ENCODE results near the gene SERPINI1. TPM values are rescaled to one million over a fixed set of nuclear protein-coding genes. Genes with fewer than 3 reads are reported as not detected.

Gene SERPINI1
- total RNA-seq, 1 experiment from 2014 or later, result 6.0 TPM

DNA sequence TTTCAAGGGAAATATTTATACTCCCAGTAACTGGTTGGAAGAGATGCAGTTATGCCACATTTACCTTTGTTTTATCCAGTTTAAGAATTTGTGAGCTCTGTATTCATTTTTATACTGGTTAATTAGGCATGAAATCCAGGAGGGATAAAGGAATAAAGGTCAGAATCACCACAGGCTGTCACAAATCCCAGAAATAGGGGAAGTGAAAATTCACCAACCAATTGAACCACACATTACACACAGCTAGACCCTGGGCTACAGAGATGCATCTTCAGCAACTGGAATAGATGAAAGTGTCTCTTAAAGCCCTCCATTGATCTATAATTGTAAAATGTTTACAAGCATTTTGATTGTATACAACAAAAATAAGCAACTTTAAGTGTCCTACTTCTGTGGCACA lies 18.5 kb downstream of the SERPINI1 start:
- Histone ChIP-seq H3K23ac (ENCODE audit: insufficient read length, low read depth, low read length) (no peak overlapping the region), H3K4me2 (ENCODE audit: insufficient read depth, insufficient read length, low read length) (no peak overlapping the region), H3K9ac (ENCODE audit: extremely low read depth, insufficient read length, low read length) (no peak overlapping the region), H4K8ac (replicated peaks; ENCODE audit: insufficient read length, low read depth, low read length) (no peak overlapping the region), H3K27ac (ENCODE audit: insufficient read length, low read depth, low read length) (no peak overlapping the region), H3K18ac (ENCODE audit: insufficient read length, low read depth, low read length) (no peak overlapping the region), H3K27me3 (ENCODE audit: insufficient read depth, low read length) (no peaks in the 10 kb centered on the region), H3K79me1 (ENCODE audit: insufficient read depth, low read depth, low read length, poor library complexity, severe bottlenecking) (no peaks in the 10 kb centered on the region), H3K56ac (ENCODE audit: insufficient read length, low read depth, low read length) (no peak overlapping the region), H4K91ac (ENCODE audit: insufficient read length, low read depth, low read length) (no peak overlapping the region), H2AK5ac (ENCODE audit: insufficient read length, low read length) (no peak overlapping the region), H2BK20ac (ENCODE audit: low read depth, low read length, poor library complexity, severe bottlenecking) (no peak overlapping the region), H2AFZ (ENCODE audit: low read length) (no peak overlapping the region), H3K4me1 (ENCODE audit: insufficient read depth, low read length) (no peaks in the 10 kb centered on the region), H3K4ac (ENCODE audit: low read depth, low read length) (no peak overlapping the region), H2BK120ac (ENCODE audit: low read depth, low read length, poor library complexity, severe bottlenecking) (no peak overlapping the region), H3K9me3 (ENCODE audit: control insufficient read depth, low read depth, low read length) (no peaks in the 10 kb centered on the region), H2BK12ac (ENCODE audit: insufficient read length, low read depth, low read length) (no peak overlapping the region), H3K79me2 (ENCODE audit: insufficient read depth, low read length) (no peaks in the 10 kb centered on the region), H3T11ph (ENCODE audit: low read length) (no peak overlapping the region), H2BK15ac (ENCODE audit: low read depth, low read length) (no peak overlapping the region), H3K14ac (ENCODE audit: insufficient read depth, low read length) (no peak overlapping the region), H4K5ac (ENCODE audit: insufficient read length, low read depth, low read length) (no peak overlapping the region), H2BK5ac (ENCODE audit: insufficient read length, low read length) (no peak overlapping the region), H4K20me1 (ENCODE audit: control insufficient read depth, insufficient read depth, insufficient read length) (no peaks in the 10 kb centered on the region), H3K23me2 (ENCODE audit: insufficient read length, low read depth, low read length, poor library complexity, severe bottlenecking) (no peaks in the 10 kb centered on the region)
- H3K9me3 Mint-ChIP-seq, result peaks cover 3 to 6% of the 10 kb centered on the region in 2 experiments; a peak in 2 of 5 replicates
- no peak overlapping the region for H3K27ac Mint-ChIP-seq
- H3K27me3 Mint-ChIP-seq (ENCODE audit: low read depth), result no peaks in the 10 kb centered on the region
- TF ChIP-seq, protein P1, sequence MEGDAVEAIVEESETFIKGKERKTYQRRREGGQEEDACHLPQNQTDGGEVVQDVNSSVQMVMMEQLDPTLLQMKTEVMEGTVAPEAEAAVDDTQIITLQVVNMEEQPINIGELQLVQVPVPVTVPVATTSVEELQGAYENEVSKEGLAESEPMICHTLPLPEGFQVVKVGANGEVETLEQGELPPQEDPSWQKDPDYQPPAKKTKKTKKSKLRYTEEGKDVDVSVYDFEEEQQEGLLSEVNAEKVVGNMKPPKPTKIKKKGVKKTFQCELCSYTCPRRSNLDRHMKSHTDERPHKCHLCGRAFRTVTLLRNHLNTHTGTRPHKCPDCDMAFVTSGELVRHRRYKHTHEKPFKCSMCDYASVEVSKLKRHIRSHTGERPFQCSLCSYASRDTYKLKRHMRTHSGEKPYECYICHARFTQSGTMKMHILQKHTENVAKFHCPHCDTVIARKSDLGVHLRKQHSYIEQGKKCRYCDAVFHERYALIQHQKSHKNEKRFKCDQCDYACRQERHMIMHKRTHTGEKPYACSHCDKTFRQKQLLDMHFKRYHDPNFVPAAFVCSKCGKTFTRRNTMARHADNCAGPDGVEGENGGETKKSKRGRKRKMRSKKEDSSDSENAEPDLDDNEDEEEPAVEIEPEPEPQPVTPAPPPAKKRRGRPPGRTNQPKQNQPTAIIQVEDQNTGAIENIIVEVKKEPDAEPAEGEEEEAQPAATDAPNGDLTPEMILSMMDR (conservative IDR thresholded peaks at IDR 0.05), result no peak
- H3K4me1 Mint-ChIP-seq, result peaks cover 6 to 9% of the 10 kb centered on the region in 2 experiments
- DNase-seq, result no peak
- H3K4me3 Mint-ChIP-seq, result no peak overlapping the region
- peaks cover 4 to 5% (median 4%) of the 10 kb centered on the region in 3 experiments; a peak in 3 of 7 replicates for H3K36me3 Mint-ChIP-seq (ENCODE audit: insufficient read depth in 1 of 3, low read depth in 3 of 3)

All from H9 (cell line).